ENCODE measurements around the gene IRAK3. TPM values are rescaled to one million over a fixed set of nuclear protein-coding genes. Genes with fewer than 3 reads are reported as not detected.

The IRAK3 gene
- total and polyA plus RNA-seq, 2 donors (not counting 3 experiments of a cell fraction or from before 2014, with no cell fraction given): 2.3 to 8.5 TPM

GRCh38 chr12:66197495-66197921 is 8.5 kb downstream of the IRAK3 start:
- TF ChIP-seq POLR2AphosphoS5 (IDR thresholded peaks at IDR 0.05; ENCODE audit: insufficient read depth, low read depth, low read length): peak; percentile 53
- peak; percentile 27 for TF ChIP-seq JUN (IDR thresholded peaks at IDR 0.05; ENCODE audit: borderline replicate concordance, insufficient read depth, insufficient read length, low read depth)
- peak; percentile 71 for TF ChIP-seq FOS (IDR thresholded peaks at IDR 0.05; ENCODE audit: borderline replicate concordance, insufficient read depth, low read length)
- no peak for TF ChIP-seq EZH2 (IDR thresholded peaks at IDR 0.05; ENCODE audit: borderline replicate concordance, low read depth, low read length, severe bottlenecking)
- ChIA-PET POLR2A (no interaction called here), CTCF (interaction anchor here (0.8 to 2.1 kb wide), 9 partner anchors 10 to 90 kb away, joined by 3 to 11 read pairs (median 6); partner anchors contain the start of gene TMBIM4)
- Histone ChIP-seq H3K4me1 (ENCODE audit: control insufficient read depth, extremely low read depth, insufficient read depth, low read length) (peaks cover 19% of the 10 kb centered on the region), H3K9me1 (replicated peaks; ENCODE audit: control insufficient read depth, extremely low read depth, insufficient read depth, low read length) (peaks cover 2% of the 10 kb centered on the region), H4K20me1 (replicated peaks; ENCODE audit: control insufficient read depth, extremely low read depth, insufficient read depth, low read length) (no peaks in the 10 kb centered on the region), H2AFZ (ENCODE audit: low read depth, low read length) (no peak overlapping the region), H3K4me3 (replicated peaks in 1 of 3; ENCODE audit: insufficient read depth in 1 of 3, low read depth in 1 of 3, low read length in 3 of 3) (no peak overlapping the region), H3K4me2 (ENCODE audit: insufficient read depth, low read length) (peak overlapping the region; percentile 57), H3K27ac (ENCODE audit: insufficient read depth, low read depth, low read length) (no peak overlapping the region), H3K79me2 (ENCODE audit: control insufficient read depth, insufficient read depth, low read length) (no peaks in the 10 kb centered on the region), H3K36me3 (ENCODE audit: control insufficient read depth in 2 of 2, extremely low read depth in 1 of 2, insufficient read depth in 2 of 2, low read length in 2 of 2) (no peaks in the 10 kb centered on the region), H3K27me3 (ENCODE audit: control insufficient read depth in 2 of 2, insufficient read depth in 2 of 2, low read length in 2 of 2) (no peaks in the 10 kb centered on the region), H3K9me3 (replicated peaks; ENCODE audit: control insufficient read depth, insufficient read depth, low read length) (no peaks in the 10 kb centered on the region), H3K9ac (replicated peaks; ENCODE audit: extremely low read depth, insufficient read depth, low read length) (no peak overlapping the region)
- intact Hi-C loops (cut with micrococcal nuclease) (loop anchor here (5.0 kb wide), 1 partner anchor 105 kb away; the partner anchor contains the start of gene HELB), dilution Hi-C loops (cut with MboI; ENCODE audit: extremely low pct_ligation_motif_present, low sequenced_read_pairs) (no loop called here)
- peak; percentile 67 for DNase-seq (ENCODE audit: low read depth, low spot score)
- no TSS peak for BruUV-seq (replicated peaks)
- peak; percentile 79 for FAIRE-seq

- Histone ChIP-seq H3K79me2 (ENCODE audit: control insufficient read depth, insufficient read depth, low read length) (no peaks in the 10 kb centered on the region), H3K4me3 (replicated peaks in 1 of 3; ENCODE audit: insufficient read depth in 1 of 3, low read depth in 1 of 3, low read length in 3 of 3) (no peak overlapping the region), H3K4me2 (ENCODE audit: insufficient read depth, low read length) (no peak overlapping the region), H2AFZ (ENCODE audit: low read depth, low read length) (no peak overlapping the region), H3K27me3 (ENCODE audit: control insufficient read depth in 2 of 2, insufficient read depth in 2 of 2, low read length in 2 of 2) (no peaks in the 10 kb centered on the region), H3K4me1 (ENCODE audit: control insufficient read depth, extremely low read depth, insufficient read depth, low read length) (peaks cover 19% of the 10 kb centered on the region), H4K20me1 (replicated peaks; ENCODE audit: control insufficient read depth, extremely low read depth, insufficient read depth, low read length) (no peaks in the 10 kb centered on the region), H3K9me3 (replicated peaks; ENCODE audit: control insufficient read depth, insufficient read depth, low read length) (no peaks in the 10 kb centered on the region), H3K9ac (replicated peaks; ENCODE audit: extremely low read depth, insufficient read depth, low read length) (no peak overlapping the region), H3K27ac (ENCODE audit: insufficient read depth, low read depth, low read length) (no peak overlapping the region), H3K36me3 (ENCODE audit: control insufficient read depth in 2 of 2, extremely low read depth in 1 of 2, insufficient read depth in 2 of 2, low read length in 2 of 2) (no peaks in the 10 kb centered on the region), H3K9me1 (replicated peaks; ENCODE audit: control insufficient read depth, extremely low read depth, insufficient read depth, low read length) (peaks cover 2% of the 10 kb centered on the region)
- dilution Hi-C loops (cut with MboI; ENCODE audit: extremely low pct_ligation_motif_present, low sequenced_read_pairs) (no loop called here), intact Hi-C loops (cut with micrococcal nuclease) (loop anchor here (5.0 kb wide), 1 partner anchor 103 kb away; the partner anchor contains the start of gene HELB)
- ChIA-PET POLR2A (no interaction called here), CTCF (interaction anchor here (0.6 to 1.1 kb wide), 2 partner anchors 54 to 55 kb away, joined by 4 read pairs; no protein-coding TSS in a partner anchor)
- no peak for TF ChIP-seq POLR2AphosphoS5 (IDR thresholded peaks at IDR 0.05; ENCODE audit: insufficient read depth, low read depth, low read length)
- no peak for TF ChIP-seq CTCF (IDR thresholded peaks at IDR 0.05; ENCODE audit: extremely low read depth in 1 of 2, insufficient read depth in 1 of 2, low read depth in 1 of 2, low read length in 2 of 2)
- no peak for TF ChIP-seq JUN (IDR thresholded peaks at IDR 0.05; ENCODE audit: borderline replicate concordance, insufficient read depth, insufficient read length, low read depth)
- FAIRE-seq (no peak), DNase-seq (ENCODE audit: low read depth, low spot score) (no peak)
- no TSS peak for BruUV-seq (replicated peaks)
Observed at GRCh38 chr12:66199141-66199540, 10.1 kb downstream of the IRAK3 start.

Measured in endothelial cell of umbilical vein (primary cell).